ENCODE results near the gene GMCL2. TPM values are rescaled to one million over a fixed set of nuclear protein-coding genes. Genes with fewer than 3 reads are reported as not detected.

GMCL2 gene
- total RNA-seq, 1 donor from 2014 or later, result not detected

DNA sequence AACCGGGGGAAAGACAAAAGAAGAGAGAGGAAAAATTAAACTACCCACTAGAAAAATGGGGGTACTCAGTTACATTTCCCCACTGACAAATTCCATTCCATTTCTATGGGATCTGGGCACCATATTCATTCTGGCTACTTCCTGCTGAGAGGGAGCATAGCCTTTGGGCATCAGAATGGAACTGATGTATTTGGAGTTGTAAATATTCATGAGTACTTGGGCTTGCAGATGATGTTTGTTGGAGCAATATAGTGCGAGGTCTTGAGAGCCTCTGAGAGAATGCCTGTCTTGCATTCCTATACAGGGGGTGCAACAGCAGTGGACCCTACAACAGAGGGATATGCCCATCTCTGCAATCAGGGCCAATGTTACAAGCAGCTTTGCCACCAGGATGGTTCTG, 16.7 kb downstream of the GMCL2 start:
- ATAC-seq, result no peak
- intact Hi-C loops (cut with DNase I), result no loop called here

DNA sequence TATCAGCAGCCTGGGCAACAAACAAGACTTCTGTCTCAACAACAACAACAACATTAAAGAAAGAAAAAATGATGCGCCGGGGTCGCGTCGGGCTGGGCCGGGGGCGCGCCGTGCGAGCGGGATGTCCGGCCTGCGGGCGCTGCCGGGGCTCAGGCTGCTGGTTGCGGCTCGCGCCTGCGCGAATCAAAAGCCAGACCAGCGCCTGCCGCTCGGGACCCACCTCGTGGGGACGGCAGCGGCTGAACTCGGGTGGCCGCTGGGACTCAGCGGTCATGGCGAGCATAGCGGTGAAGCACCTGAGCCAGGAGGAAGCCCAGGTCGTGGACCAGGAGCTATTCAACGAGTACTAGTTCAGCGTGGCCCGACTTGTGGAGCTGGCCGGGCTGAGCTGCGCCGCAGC, 21.6 kb downstream of the GMCL2 start:
- Histone ChIP-seq H3K36me3 (no peaks in the 10 kb centered on the region), H3K27me3 (peaks cover 20% of the 10 kb centered on the region), H3K4me1 (peaks cover 5% of the 10 kb centered on the region), H3K4me3 (no peak overlapping the region), H3K9me3 (no peaks in the 10 kb centered on the region), H3K27ac (no peak overlapping the region)
- intact Hi-C loops (cut with DNase I), result no loop called here
- ATAC-seq (no peak), DNase-seq (no peak)
- TF ChIP-seq, protein P1, sequence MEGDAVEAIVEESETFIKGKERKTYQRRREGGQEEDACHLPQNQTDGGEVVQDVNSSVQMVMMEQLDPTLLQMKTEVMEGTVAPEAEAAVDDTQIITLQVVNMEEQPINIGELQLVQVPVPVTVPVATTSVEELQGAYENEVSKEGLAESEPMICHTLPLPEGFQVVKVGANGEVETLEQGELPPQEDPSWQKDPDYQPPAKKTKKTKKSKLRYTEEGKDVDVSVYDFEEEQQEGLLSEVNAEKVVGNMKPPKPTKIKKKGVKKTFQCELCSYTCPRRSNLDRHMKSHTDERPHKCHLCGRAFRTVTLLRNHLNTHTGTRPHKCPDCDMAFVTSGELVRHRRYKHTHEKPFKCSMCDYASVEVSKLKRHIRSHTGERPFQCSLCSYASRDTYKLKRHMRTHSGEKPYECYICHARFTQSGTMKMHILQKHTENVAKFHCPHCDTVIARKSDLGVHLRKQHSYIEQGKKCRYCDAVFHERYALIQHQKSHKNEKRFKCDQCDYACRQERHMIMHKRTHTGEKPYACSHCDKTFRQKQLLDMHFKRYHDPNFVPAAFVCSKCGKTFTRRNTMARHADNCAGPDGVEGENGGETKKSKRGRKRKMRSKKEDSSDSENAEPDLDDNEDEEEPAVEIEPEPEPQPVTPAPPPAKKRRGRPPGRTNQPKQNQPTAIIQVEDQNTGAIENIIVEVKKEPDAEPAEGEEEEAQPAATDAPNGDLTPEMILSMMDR (IDR thresholded peaks at IDR 0.05), result no peak

More for the DNA sequence above, 16.7 kb downstream of the GMCL2 start:
- Histone ChIP-seq H3K4me3 (no peak overlapping the region), H3K27me3 (peaks cover 9% of the 10 kb centered on the region), H3K9me3 (no peaks in the 10 kb centered on the region), H3K4me1 (no peaks in the 10 kb centered on the region), H3K36me3 (no peaks in the 10 kb centered on the region), H3K27ac (no peak overlapping the region)
- no peak for DNase-seq
- TF ChIP-seq, protein P1 (IDR thresholded peaks at IDR 0.05), result no peak

DNA sequence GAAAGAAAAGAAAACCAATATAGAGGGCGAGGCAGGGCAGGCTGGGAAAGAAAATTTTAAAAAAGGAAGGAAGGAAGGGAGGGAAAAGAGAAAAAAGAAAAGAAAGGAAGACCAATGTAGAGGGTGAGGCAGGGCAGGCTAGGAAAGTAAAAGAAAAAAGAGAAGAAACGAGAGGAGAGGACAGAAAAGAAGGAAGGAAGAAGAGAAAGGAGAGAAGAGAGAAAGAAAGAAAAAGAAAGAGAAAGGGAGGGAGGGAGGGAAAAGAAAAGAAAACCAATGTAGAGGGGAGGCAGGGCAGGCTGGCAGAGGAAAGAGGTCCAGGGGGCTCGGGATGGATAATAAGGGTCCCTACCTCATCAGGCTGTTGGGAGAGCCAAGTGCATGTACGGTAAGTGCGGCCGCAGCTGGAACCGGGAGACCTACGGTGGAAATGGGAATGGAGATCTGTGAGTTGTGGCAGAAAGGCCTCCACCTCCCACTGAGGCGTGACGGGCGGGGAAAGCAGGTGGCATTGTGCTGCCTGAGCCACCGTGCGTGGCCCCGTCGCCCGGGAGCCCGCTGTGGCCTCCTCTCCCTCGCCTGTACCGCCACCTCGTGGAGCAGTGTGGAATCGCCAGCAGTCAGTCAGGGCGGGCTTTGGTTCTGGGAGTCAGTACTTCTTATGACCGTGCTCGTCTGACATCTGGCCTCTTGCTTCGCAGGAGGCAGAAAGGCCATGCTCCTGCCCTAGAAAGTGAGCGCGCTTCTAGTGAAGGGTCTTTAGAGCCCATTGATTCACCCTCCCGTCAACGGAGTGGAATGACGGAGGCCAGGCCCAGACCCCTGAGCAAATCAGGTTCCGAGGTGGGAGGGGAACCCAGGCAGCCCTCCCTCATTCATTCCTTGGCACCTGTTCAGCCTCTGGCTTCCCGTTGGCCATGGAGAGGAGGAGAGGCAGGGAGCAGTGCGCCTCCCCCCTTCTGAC, 23.1 kb downstream of the GMCL2 start:
- H3K36me3 ChIP-seq, result no peaks in the 10 kb centered on the region

DNA sequence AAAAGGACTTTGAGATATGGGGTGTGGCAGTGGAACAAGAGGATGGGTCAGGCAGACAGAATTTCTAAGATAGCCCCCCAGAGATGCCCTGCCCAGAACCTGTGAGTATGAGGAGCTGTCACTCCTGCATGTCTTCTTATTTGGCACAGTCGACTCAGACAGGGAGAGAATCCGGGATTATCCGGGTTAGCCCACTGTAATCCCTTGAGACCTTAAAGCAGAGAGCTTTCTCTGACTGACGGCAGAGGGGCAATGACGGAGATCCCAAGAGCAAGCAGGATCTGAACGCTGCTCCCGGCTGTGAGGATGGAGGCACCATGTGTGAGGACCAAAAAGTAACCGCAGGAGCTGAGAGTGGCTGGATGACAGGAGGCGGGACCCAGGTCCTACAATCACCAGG, 24.7 kb downstream of the GMCL2 start:
- peaks cover 5% of the 10 kb centered on the region for H3K4me1 ChIP-seq
- no peaks in the 10 kb centered on the region for H3K36me3 ChIP-seq
- H3K4me3 ChIP-seq, result no peak overlapping the region
- ATAC-seq (no peak), DNase-seq (no peak)
- TF ChIP-seq, protein P1 (IDR thresholded peaks at IDR 0.05), result no peak
- no peak overlapping the region for H3K27ac ChIP-seq
- H3K9me3 ChIP-seq, result no peaks in the 10 kb centered on the region
- intact Hi-C loops (cut with DNase I), result loop anchor here (5.0 kb wide), 1 partner anchor 85 kb away; no protein-coding TSS in a partner anchor
- H3K27me3 ChIP-seq, result peaks cover 20% of the 10 kb centered on the region

More for the DNA sequence above, 23.1 kb downstream of the GMCL2 start:
- H3K9me3 ChIP-seq, result no peaks in the 10 kb centered on the region
- TF ChIP-seq, protein P1 (IDR thresholded peaks at IDR 0.05), result peak; percentile 100
- DNase-seq (peak; percentile 92), ATAC-seq (peak; percentile 100)
- no peak overlapping the region for H3K27ac ChIP-seq
- H3K27me3 ChIP-seq, result peaks cover 20% of the 10 kb centered on the region
- peaks cover 5% of the 10 kb centered on the region for H3K4me1 ChIP-seq
- intact Hi-C loops (cut with DNase I), result loop anchor here (5.0 kb wide), 1 partner anchor 87 kb away; no protein-coding TSS in a partner anchor
- H3K4me3 ChIP-seq, result no peak overlapping the region

DNA sequence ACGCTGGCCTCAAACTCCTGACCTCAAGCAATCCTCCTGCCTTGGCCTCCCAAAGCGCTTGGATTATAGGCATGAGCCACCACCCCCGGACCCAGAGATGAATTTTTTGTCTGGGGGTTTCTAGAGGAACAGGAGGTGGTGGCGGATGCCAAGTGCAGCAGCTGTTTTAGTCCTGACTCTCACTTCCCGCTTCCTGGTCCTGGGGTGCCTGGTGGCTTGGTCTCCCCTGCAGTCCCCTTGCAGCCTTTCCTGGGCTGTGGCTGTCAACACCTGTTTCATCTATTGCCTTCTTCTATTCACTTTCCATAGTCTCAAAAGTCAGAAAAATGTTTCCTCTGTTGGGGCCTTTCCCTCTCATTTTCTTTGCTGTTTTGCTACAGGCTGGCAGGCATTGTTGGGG, 27.0 kb downstream of the GMCL2 start:
- Histone ChIP-seq H3K4me1 (peaks cover 5% of the 10 kb centered on the region), H3K27me3 (peaks cover 8% of the 10 kb centered on the region), H3K9me3 (no peaks in the 10 kb centered on the region), H3K27ac (no peak overlapping the region), H3K36me3 (no peaks in the 10 kb centered on the region), H3K4me3 (no peak overlapping the region)
- DNase-seq (no peak), ATAC-seq (no peak)
- TF ChIP-seq, protein P1 (IDR thresholded peaks at IDR 0.05), result no peak
- intact Hi-C loops (cut with DNase I), result loop anchor here (5.0 kb wide), 1 partner anchor 83 kb away; no protein-coding TSS in a partner anchor

Measured in upper lobe of right lung (tissue), 1 donor.